HEK293 (cell line): ENCODE measurements around the gene PRAF2.

Source experiments
- CTCF ChIP-seq: fragments of 450-650 bp; formaldehyde crosslinking; IDR thresholded peaks from 2 replicates; pipeline ENCODE4 v1.5.1; 2016; ENCODE audit warnings: missing biosample characterization, missing genetic modification characterization
- FEZF1 ChIP-seq: fragments of 450-650 bp; formaldehyde crosslinking; IDR thresholded peaks from 2 replicates; pipeline ENCODE4 v1.5.1; 2016; ENCODE audit warnings: missing biosample characterization, missing genetic modification characterization
- GLIS1 ChIP-seq: fragments of 450-650 bp; formaldehyde crosslinking; IDR thresholded peaks from 2 replicates; pipeline ENCODE4 v1.5.1; 2016; ENCODE audit warnings: missing biosample characterization, missing genetic modification characterization
- KLF10 ChIP-seq: fragments of 450-650 bp; IDR thresholded peaks from 2 replicates; pipeline ENCODE4 v1.5.1; 2018; ENCODE audit warnings: missing biosample characterization, mild to moderate bottlenecking, missing genetic modification characterization
- KLF9 ChIP-seq: fragments of 450-650 bp; formaldehyde crosslinking; IDR thresholded peaks from 2 replicates; pipeline ENCODE4 v1.5.1; 2016; ENCODE audit warnings: missing biosample characterization, missing genetic modification characterization, low read depth
- SCRT1 ChIP-seq: fragments of 450-650 bp; formaldehyde crosslinking; IDR thresholded peaks from 2 replicates; pipeline ENCODE4 v1.5.1; 2016; ENCODE audit warnings: missing biosample characterization, missing genetic modification characterization, borderline replicate concordance
- ZBTB10 ChIP-seq: fragments of 450-650 bp; formaldehyde crosslinking; IDR thresholded peaks from 2 replicates; pipeline ENCODE4 v1.5.1; 2016; ENCODE audit warnings: missing biosample characterization, missing genetic modification characterization
- ZBTB8A ChIP-seq: fragments of 450-650 bp; formaldehyde crosslinking; IDR thresholded peaks from 2 replicates; pipeline ENCODE4 v1.5.1; 2016; ENCODE audit warnings: missing biosample characterization, missing genetic modification characterization
- ZNF138 ChIP-seq: fragments of 450-650 bp; formaldehyde crosslinking; IDR thresholded peaks from 2 replicates; pipeline ENCODE4 v1.5.1; 2016; ENCODE audit warnings: missing biosample characterization, missing genetic modification characterization, borderline replicate concordance
- ZNF2 ChIP-seq: fragments of 450-650 bp; formaldehyde crosslinking; IDR thresholded peaks from 2 replicates; pipeline ENCODE4 v1.5.1; 2016; ENCODE audit warnings: missing biosample characterization, missing genetic modification characterization
- ZNF302 ChIP-seq: fragments of 450-650 bp; formaldehyde crosslinking; IDR thresholded peaks from 2 replicates; pipeline ENCODE4 v1.5.1; 2016; ENCODE audit warnings: missing biosample characterization, missing genetic modification characterization, low read depth
- ZNF324 ChIP-seq: fragments of 450-650 bp; formaldehyde crosslinking; IDR thresholded peaks from 2 replicates; pipeline ENCODE4 v1.5.1; 2016; ENCODE audit warnings: missing biosample characterization, missing genetic modification characterization
- ZNF335 ChIP-seq: fragments of 450-650 bp; formaldehyde crosslinking; conservative IDR thresholded peaks from 2 replicates; pipeline ENCODE4 v1.5.1; 2016; ENCODE audit warnings: missing biosample characterization, missing genetic modification characterization
- ZNF350 ChIP-seq: fragments of 450-650 bp; formaldehyde crosslinking; IDR thresholded peaks from 2 replicates; pipeline ENCODE4 v1.5.0; 2017; ENCODE audit warnings: missing biosample characterization, mild to moderate bottlenecking, missing genetic modification characterization
- ZNF354C ChIP-seq: fragments of 450-650 bp; formaldehyde crosslinking; IDR thresholded peaks from 2 replicates; pipeline ENCODE4 v1.5.1; 2016; ENCODE audit warnings: missing biosample characterization, missing genetic modification characterization, low read depth, borderline replicate concordance
- ZNF423 ChIP-seq: fragments of 450-650 bp; formaldehyde crosslinking; IDR thresholded peaks from 2 replicates; pipeline ENCODE4 v1.5.1; 2016; ENCODE audit warnings: missing biosample characterization, missing genetic modification characterization
- ZNF433 ChIP-seq: fragments of 450-650 bp; formaldehyde crosslinking; IDR thresholded peaks from 2 replicates; pipeline ENCODE4 v1.5.1; 2016; ENCODE audit warnings: missing biosample characterization, missing genetic modification characterization, low read depth
- ZNF488 ChIP-seq: fragments of 450-650 bp; formaldehyde crosslinking; IDR thresholded peaks from 2 replicates; pipeline ENCODE4 v1.5.1; 2016; ENCODE audit warnings: missing biosample characterization, missing genetic modification characterization
- ZNF548 ChIP-seq: fragments of 450-650 bp; formaldehyde crosslinking; IDR thresholded peaks from 2 replicates; pipeline ENCODE4 v1.5.1; 2016; ENCODE audit warnings: missing biosample characterization, missing genetic modification characterization
- ZNF701 ChIP-seq: fragments of 450-650 bp; formaldehyde crosslinking; IDR thresholded peaks from 2 replicates; pipeline ENCODE4 v1.5.1; 2016; ENCODE audit warnings: missing biosample characterization, missing genetic modification characterization
- ZNF792 ChIP-seq: fragments of 450-650 bp; formaldehyde crosslinking; IDR thresholded peaks from 2 replicates; pipeline ENCODE4 v1.5.1; 2016; ENCODE audit warnings: missing biosample characterization, missing genetic modification characterization
- ZNF843 ChIP-seq: fragments of 450-650 bp; formaldehyde crosslinking; IDR thresholded peaks from 2 replicates; pipeline ENCODE4 v1.5.1; 2016; ENCODE audit warnings: missing biosample characterization, missing genetic modification characterization
- ZSCAN23 ChIP-seq: fragments of 450-650 bp; formaldehyde crosslinking; IDR thresholded peaks from 2 replicates; pipeline ENCODE4 v1.5.1; 2016; ENCODE audit warnings: missing biosample characterization, missing genetic modification characterization
- TF ChIP-seq, protein P1 (sequence below): fragments of 450-650 bp; formaldehyde crosslinking; IDR thresholded peaks from 2 replicates; pipeline ENCODE4 v1.5.1; 2016; ENCODE audit warnings: missing biosample characterization, missing genetic modification characterization
- TF ChIP-seq, protein P2 (sequence below): fragments of 450-650 bp; formaldehyde crosslinking; IDR thresholded peaks from 2 replicates; pipeline ENCODE4 v1.5.1; 2017; ENCODE audit warnings: missing biosample characterization, missing genetic modification characterization
- TF ChIP-seq, protein P3 (sequence below): fragments of 450-650 bp; formaldehyde crosslinking; IDR thresholded peaks from 2 replicates; pipeline ENCODE4 v1.5.1; 2016; ENCODE audit warnings: missing biosample characterization, missing genetic modification characterization

The PRAF2 gene

GRCh38 chrX:49100704-49101628 is 27.2 kb upstream of the PRAF2 start (continued):
- TF ChIP-seq, protein P1, sequence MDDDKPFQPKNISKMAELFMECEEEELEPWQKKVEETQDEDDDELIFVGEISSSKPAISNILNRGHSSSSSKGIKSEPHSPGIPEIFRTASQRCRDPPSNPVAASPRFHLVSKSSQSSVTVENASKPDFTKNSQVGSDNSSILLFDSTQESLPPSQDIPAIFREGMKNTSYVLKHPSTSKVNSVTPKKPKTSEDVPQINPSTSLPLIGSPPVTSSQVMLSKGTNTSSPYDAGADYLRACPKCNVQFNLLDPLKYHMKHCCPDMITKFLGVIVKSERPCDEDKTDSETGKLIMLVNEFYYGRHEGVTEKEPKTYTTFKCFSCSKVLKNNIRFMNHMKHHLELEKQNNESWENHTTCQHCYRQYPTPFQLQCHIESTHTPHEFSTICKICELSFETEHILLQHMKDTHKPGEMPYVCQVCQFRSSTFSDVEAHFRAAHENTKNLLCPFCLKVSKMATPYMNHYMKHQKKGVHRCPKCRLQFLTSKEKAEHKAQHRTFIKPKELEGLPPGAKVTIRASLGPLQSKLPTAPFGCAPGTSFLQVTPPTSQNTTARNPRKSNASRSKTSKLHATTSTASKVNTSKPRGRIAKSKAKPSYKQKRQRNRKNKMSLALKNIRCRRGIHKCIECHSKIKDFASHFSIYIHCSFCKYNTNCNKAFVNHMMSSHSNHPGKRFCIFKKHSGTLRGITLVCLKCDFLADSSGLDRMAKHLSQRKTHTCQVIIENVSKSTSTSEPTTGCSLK (tag by site-specific recombination) = no peak
- TF ChIP-seq, protein P2, sequence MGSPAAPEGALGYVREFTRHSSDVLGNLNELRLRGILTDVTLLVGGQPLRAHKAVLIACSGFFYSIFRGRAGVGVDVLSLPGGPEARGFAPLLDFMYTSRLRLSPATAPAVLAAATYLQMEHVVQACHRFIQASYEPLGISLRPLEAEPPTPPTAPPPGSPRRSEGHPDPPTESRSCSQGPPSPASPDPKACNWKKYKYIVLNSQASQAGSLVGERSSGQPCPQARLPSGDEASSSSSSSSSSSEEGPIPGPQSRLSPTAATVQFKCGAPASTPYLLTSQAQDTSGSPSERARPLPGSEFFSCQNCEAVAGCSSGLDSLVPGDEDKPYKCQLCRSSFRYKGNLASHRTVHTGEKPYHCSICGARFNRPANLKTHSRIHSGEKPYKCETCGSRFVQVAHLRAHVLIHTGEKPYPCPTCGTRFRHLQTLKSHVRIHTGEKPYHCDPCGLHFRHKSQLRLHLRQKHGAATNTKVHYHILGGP (tag by site-specific recombination) = no peak
- TF ChIP-seq ZBTB8A (0 out of 2 replicates have a peak, but pooled peaks have one; percentile 12), ZNF324 (tag by site-specific recombination) (no peak), ZNF433 (tag by site-specific recombination) (no peak), ZNF350 (tag by site-specific recombination) (no peak), ZNF548 (tag by site-specific recombination) (no peak), ZNF843 (tag by site-specific recombination) (no peak), ZNF792 (tag by site-specific recombination) (no peak), ZBTB10 (tag by site-specific recombination) (no peak), FEZF1 (tag by site-specific recombination) (no peak), ZNF302 (tag by site-specific recombination) (no peak), ZNF488 (no peak), GLIS1 (tag by site-specific recombination) (peak; percentile 61), SCRT1 (no peak), KLF10 (tag by site-specific recombination) (peak; percentile 67; the same call in 1 of the 2 replicates), ZSCAN23 (tag by site-specific recombination) (no peak), CTCF (tag by site-specific recombination) (no peak), ZNF138 (tag by site-specific recombination) (no peak), ZNF701 (tag by site-specific recombination) (no peak), ZNF2 (tag by site-specific recombination) (0 out of 2 replicates have a peak, but pooled peaks have one; percentile 21), ZNF335 (tag by site-specific recombination) (peak; percentile 69), KLF9 (tag by site-specific recombination) (peak; percentile 62; the same call in 1 of the 2 replicates), ZNF423 (tag by site-specific recombination) (no peak; the same call in 1 of the 2 replicates), ZNF354C (tag by site-specific recombination) (no peak)
- TF ChIP-seq, protein P3, sequence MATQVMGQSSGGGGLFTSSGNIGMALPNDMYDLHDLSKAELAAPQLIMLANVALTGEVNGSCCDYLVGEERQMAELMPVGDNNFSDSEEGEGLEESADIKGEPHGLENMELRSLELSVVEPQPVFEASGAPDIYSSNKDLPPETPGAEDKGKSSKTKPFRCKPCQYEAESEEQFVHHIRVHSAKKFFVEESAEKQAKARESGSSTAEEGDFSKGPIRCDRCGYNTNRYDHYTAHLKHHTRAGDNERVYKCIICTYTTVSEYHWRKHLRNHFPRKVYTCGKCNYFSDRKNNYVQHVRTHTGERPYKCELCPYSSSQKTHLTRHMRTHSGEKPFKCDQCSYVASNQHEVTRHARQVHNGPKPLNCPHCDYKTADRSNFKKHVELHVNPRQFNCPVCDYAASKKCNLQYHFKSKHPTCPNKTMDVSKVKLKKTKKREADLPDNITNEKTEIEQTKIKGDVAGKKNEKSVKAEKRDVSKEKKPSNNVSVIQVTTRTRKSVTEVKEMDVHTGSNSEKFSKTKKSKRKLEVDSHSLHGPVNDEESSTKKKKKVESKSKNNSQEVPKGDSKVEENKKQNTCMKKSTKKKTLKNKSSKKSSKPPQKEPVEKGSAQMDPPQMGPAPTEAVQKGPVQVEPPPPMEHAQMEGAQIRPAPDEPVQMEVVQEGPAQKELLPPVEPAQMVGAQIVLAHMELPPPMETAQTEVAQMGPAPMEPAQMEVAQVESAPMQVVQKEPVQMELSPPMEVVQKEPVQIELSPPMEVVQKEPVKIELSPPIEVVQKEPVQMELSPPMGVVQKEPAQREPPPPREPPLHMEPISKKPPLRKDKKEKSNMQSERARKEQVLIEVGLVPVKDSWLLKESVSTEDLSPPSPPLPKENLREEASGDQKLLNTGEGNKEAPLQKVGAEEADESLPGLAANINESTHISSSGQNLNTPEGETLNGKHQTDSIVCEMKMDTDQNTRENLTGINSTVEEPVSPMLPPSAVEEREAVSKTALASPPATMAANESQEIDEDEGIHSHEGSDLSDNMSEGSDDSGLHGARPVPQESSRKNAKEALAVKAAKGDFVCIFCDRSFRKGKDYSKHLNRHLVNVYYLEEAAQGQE = no peak
